SK-N-SH (cell line): ENCODE data around the gene THEM5. TPM values are rescaled to one million over a fixed set of nuclear protein-coding genes. Genes with fewer than 3 reads are reported as not detected.

Source experiments
- CTCF ChIA-PET: fragments of 300-600, 350-600 bp; formaldehyde crosslinking; extraction: SDS; loops from one replicate; lab custom pipeline; 2021; lab: Yijun Ruan, JAX
- POLR2A ChIA-PET: fragments of 350-600 bp; sonication (Branson Sonifier 250); formaldehyde crosslinking; extraction: SDS; loops from one replicate; lab custom pipeline; 2020; ENCODE audit warnings: antibody characterized with exemption, inconsistent platforms; lab: Yijun Ruan, JAX
- DNase-seq: peaks from one replicate; pipeline ENCODE4 v3.0.0; 2012
- H2AFZ ChIP-seq: fragments of 200-600 bp; sonication (generic); 2 replicates; pipeline ENCODE4 v1.8.1; 2016; ENCODE audit warnings: antibody characterized with exemption, mild to moderate bottlenecking, low read depth
- H3F3A ChIP-seq: fragments of 200-600 bp; sonication (generic); replicated peaks from 2 replicates; pipeline ENCODE3; 2016; ENCODE audit warnings: antibody characterized with exemption, mild to moderate bottlenecking; ENCODE audit not compliant: insufficient read depth
- H3K27ac ChIP-seq, 2 experiments: fragments of 200-500 bp in 1 of 2; fragments of 200-600 bp in 1 of 2; sonication (Bioruptor generic) in 1 of 2; sonication (generic), shearing (Covaris generic) in 1 of 2; 2 replicates each; pipeline versions ENCODE4 v1.5.1 to v1.6.1; 2014 to 2016; ENCODE audit warnings: low read depth in 2 of 2, inconsistent platforms in 1 of 2, low read length in 1 of 2, mild to moderate bottlenecking in 1 of 2, mixed read lengths in 1 of 2
- H3K27me3 ChIP-seq: fragments of 200-600 bp; sonication (generic), shearing (Covaris generic); 2 replicates; pipeline ENCODE4 v1.6.1; 2016; ENCODE audit warnings: mixed run types; ENCODE audit not compliant: insufficient read depth
- H3K36me3 ChIP-seq, 2 experiments: fragments of 200-500 bp in 1 of 2; fragments of 200-600 bp in 1 of 2; sonication (Bioruptor generic) in 1 of 2; sonication (generic) in 1 of 2; replicated peaks in 1 of 2; 2 replicates each; pipeline versions ENCODE3 to v1.5.1; 2014 to 2016; ENCODE audit warnings: low read length in 1 of 2, mild to moderate bottlenecking in 1 of 2; ENCODE audit not compliant: insufficient read depth in 2 of 2, control insufficient read depth in 1 of 2
- H3K4me1 ChIP-seq, 2 experiments: fragments of 200-500 bp in 1 of 2; fragments of 200-600 bp in 1 of 2; sonication (Bioruptor generic) in 1 of 2; sonication (generic), shearing (Covaris generic) in 1 of 2; 2 replicates each; pipeline versions ENCODE4 v1.5.1 to v1.6.1; 2014 to 2016; ENCODE audit warnings: low read depth in 1 of 2, low read length in 1 of 2, mixed run types in 1 of 2; ENCODE audit not compliant: insufficient read depth in 2 of 2, control insufficient read depth in 1 of 2
- H3K4me2 ChIP-seq: fragments of 200-600 bp; sonication (generic), shearing (Covaris generic); 2 replicates; pipeline ENCODE4 v1.6.1; 2017; ENCODE audit warnings: mixed run types
- H3K4me3 ChIP-seq, 2 experiments: fragments of 200-500 bp in 1 of 2; fragments of 200-600 bp in 1 of 2; sonication (Bioruptor generic) in 1 of 2; sonication (generic), shearing (Covaris generic) in 1 of 2; 2 replicates each; pipeline versions ENCODE4 v1.5.1 to v1.8.1; 2014 to 2016; ENCODE audit warnings: low read depth in 2 of 2, inconsistent platforms in 1 of 2, low read length in 1 of 2, mild to moderate bottlenecking in 1 of 2, mixed read lengths in 1 of 2, moderate library complexity in 1 of 2
- H3K79me2 ChIP-seq: fragments of 200-600 bp; sonication (generic); 2 replicates; pipeline ENCODE4 v1.8.1; 2017; ENCODE audit warnings: mild to moderate bottlenecking; ENCODE audit not compliant: insufficient read depth
- H3K9ac ChIP-seq: fragments of 200-600 bp; sonication (generic); 2 replicates; pipeline ENCODE4 v1.6.1; 2017; ENCODE audit warnings: mixed run types
- H3K9me2 ChIP-seq: fragments of 200-600 bp; sonication (generic); 2 replicates; pipeline ENCODE4 v1.6.1; 2017; ENCODE audit warnings: mixed run types
- H3K9me3 ChIP-seq: fragments of 200-600 bp; sonication (generic); 2 replicates; pipeline ENCODE4 v1.6.1; 2017; ENCODE audit warnings: mixed run types, mild to moderate bottlenecking, moderate library complexity
- H4K20me1 ChIP-seq: fragments of 200-600 bp; sonication (generic); 2 replicates; pipeline ENCODE4 v1.6.1; 2017; ENCODE audit warnings: mild to moderate bottlenecking, mixed run types; ENCODE audit not compliant: insufficient read depth
- CHD2 ChIP-seq: fragments of 150-350 bp; IDR thresholded peaks from 2 replicates; pipeline ENCODE4 v1.6.1; 2018; ENCODE audit warnings: low read length; ENCODE audit not compliant: partially characterized antibody
- ELF1 ChIP-seq: IDR thresholded peaks from 2 replicates; pipeline ENCODE4 v1.4.0; 2012
- EP300 ChIP-seq, 2 experiments: IDR thresholded peaks; 2 replicates each; pipeline versions ENCODE4 v1.4.0 to v1.6.1; 2012; ENCODE audit warnings: borderline replicate concordance in 1 of 2, low read depth in 1 of 2, low read length in 1 of 2
- FOSL2 ChIP-seq: IDR thresholded peaks from 2 replicates; pipeline ENCODE4 v1.4.0; 2012; ENCODE audit warnings: low read depth, mild to moderate bottlenecking, moderate library complexity, borderline replicate concordance
- FOXM1 ChIP-seq: IDR thresholded peaks from 2 replicates; pipeline ENCODE4 v1.4.0; 2012; ENCODE audit warnings: low read depth, mild to moderate bottlenecking
- GATA2 ChIP-seq: sonication (generic); formaldehyde crosslinking; IDR thresholded peaks from 2 replicates; pipeline ENCODE4 v1.5.0; 2020; ENCODE audit warnings: mild to moderate bottlenecking, missing genetic modification reagents
- MEF2A ChIP-seq: IDR thresholded peaks from 2 replicates; pipeline ENCODE4 v1.4.0; 2012; ENCODE audit warnings: low read depth, borderline replicate concordance
- MXI1 ChIP-seq: IDR thresholded peaks from 2 replicates; pipeline ENCODE4 v1.6.1; 2012; ENCODE audit warnings: mild to moderate bottlenecking, low read depth, low read length, improper control_type of control experiment
- NRF1 ChIP-seq: IDR thresholded peaks from 2 replicates; pipeline ENCODE4 v1.6.1; 2012; ENCODE audit warnings: low read depth, mild to moderate bottlenecking, low read length
- RAD21 ChIP-seq: IDR thresholded peaks from 2 replicates; pipeline ENCODE4 v1.6.1; 2012; ENCODE audit warnings: mild to moderate bottlenecking, low read length
- RFX5 ChIP-seq: IDR thresholded peaks from 2 replicates; pipeline ENCODE4 v1.6.1; 2012; ENCODE audit warnings: mild to moderate bottlenecking, improper control_type of control experiment, low read length
- RXRA ChIP-seq: IDR thresholded peaks from 2 replicates; pipeline ENCODE4 v1.4.0; 2012; ENCODE audit warnings: low read depth, mild to moderate bottlenecking, borderline replicate concordance
- SIN3A ChIP-seq: IDR thresholded peaks from 2 replicates; pipeline ENCODE4 v1.6.1; 2012; ENCODE audit warnings: low read depth, mild to moderate bottlenecking, low read length, moderate library complexity, borderline replicate concordance
- SMC3 ChIP-seq: IDR thresholded peaks from 2 replicates; pipeline ENCODE4 v1.6.1; 2012; ENCODE audit warnings: low read depth, low read length, improper control_type of control experiment
- TCF12 ChIP-seq: IDR thresholded peaks from 2 replicates; pipeline ENCODE4 v1.4.0; 2012
- TEAD4 ChIP-seq: IDR thresholded peaks from 2 replicates; pipeline ENCODE4 v1.4.0; 2012; ENCODE audit warnings: mild to moderate bottlenecking, borderline replicate concordance; ENCODE audit not compliant: insufficient read depth
- WGBS: methylation state at CpG from one replicate; pipeline ENCODE4 v1.1.6; 2017; ENCODE audit warnings: low lambda C conversion rate; 5-methylcytosine and 5-hydroxymethylcytosine counted together
- polyA plus RNA-seq, 3 experiments: library from polyadenylated mRNA; depleted of rRNA; stranded (reverse); fragments of >200 nt; gene quantifications; 2 replicates each; pipeline ENCODE4 v1.2.3, GENCODE V29; 2012
- TF ChIP-seq, protein P1 (sequence below): fragments of 150-350 bp; IDR thresholded peaks from 2 replicates; pipeline ENCODE4 v1.6.1; 2016; ENCODE audit warnings: mild to moderate bottlenecking, low read depth, low read length
- TF ChIP-seq, protein P2 (sequence below): IDR thresholded peaks from 2 replicates; pipeline ENCODE4 v1.4.0; 2012; ENCODE audit warnings: low read depth
- TF ChIP-seq, protein P3 (sequence below): IDR thresholded peaks from 2 replicates; pipeline ENCODE4; 2012
- TF ChIP-seq, protein P4 (sequence below): IDR thresholded peaks from 2 replicates; pipeline ENCODE4 v1.4.0; 2012; ENCODE audit warnings: low read depth, borderline replicate concordance

The THEM5 gene
- polyA plus RNA-seq, 1 of the 3 experiments (the other 2 are of a cell fraction) = not detected

DNA sequence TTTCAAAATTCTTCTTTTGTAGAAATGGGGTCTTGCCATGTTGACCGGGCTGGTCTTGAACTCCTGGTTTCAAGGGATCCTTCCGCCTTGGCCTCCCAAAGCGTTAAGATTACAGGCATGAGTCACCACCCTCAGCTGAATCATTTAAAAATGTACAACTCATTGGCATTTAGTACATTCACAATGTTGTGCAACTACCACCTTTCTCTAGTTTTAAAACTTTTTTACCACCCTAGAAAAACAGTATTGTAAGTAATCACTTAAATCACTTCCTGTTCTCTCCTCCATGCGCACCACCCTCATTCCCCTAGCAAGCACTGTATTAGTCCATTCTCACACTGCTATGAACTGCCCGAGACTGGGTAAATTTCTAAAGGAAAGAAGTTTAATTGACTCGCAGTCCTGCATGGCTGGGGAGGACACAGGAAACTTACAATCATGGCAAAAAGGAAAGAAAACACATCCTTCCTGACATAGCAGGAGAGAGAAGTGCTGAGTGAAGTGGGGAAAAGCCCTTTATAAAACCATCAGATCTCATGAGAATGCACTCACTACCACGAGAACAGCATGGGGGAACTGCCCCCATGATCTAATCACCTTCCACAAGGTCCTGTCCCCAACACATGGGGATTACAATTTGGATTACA, 14.4 kb upstream of the THEM5 start:
- Histone ChIP-seq H4K20me1 (no peaks in the 10 kb centered on the region), H3K9ac (no peak overlapping the region), H3K9me3 (no peaks in the 10 kb centered on the region), H2AFZ (no peak overlapping the region), H3K4me1 (no peaks in the 10 kb centered on the region), H3K4me3 (no peak overlapping the region), H3K36me3 (no peaks in the 10 kb centered on the region), H3K27ac (no peak overlapping the region), H3K9me2 (no peaks in the 10 kb centered on the region), H3F3A (no peaks in the 10 kb centered on the region), H3K4me2 (no peak overlapping the region), H3K79me2 (no peaks in the 10 kb centered on the region), H3K27me3 (no peaks in the 10 kb centered on the region)
- ChIA-PET CTCF (interaction anchor here (0.7 to 1.2 kb wide), 2 partner anchors 14 to 32 kb away, joined by 3 read pairs; no protein-coding TSS in a partner anchor), POLR2A (no interaction called here)
- TF ChIP-seq CHD2 (no peak), RFX5 (no peak), FOSL2 (0 out of 2 replicates have a peak, but pooled peaks have one; percentile 3)
- 68% methylated on average over 7 of the region's 7 CpGs for WGBS
- DNase-seq = no peak

DNA sequence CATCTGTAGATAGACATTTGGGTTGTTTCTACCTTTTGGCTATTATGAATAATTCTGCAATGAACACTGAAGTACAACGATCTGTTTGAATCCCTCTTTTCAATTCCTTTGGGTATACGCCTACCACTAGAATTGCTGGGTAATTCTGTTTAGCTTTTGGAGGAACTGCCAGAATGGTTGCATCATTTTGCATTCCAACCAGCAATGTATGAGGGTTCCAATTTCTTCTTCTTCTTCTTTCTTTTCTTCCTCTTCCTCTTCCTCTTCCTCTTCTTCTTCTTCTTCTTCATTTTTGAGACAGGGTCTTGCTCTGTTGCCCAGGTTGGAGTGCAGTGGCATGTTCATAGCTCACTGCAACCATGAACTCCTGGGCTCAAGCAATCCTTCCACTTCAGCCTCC, 13.8 kb upstream of the THEM5 start:
- H3K4me3 ChIP-seq = no peak overlapping the region
- H3K79me2 ChIP-seq = no peaks in the 10 kb centered on the region
- H3K36me3 ChIP-seq = no peaks in the 10 kb centered on the region
- no peak overlapping the region for H3K4me2 ChIP-seq
- H3K27me3 ChIP-seq = no peaks in the 10 kb centered on the region
- no peak for DNase-seq
- H2AFZ ChIP-seq = no peak overlapping the region
- 86% methylated on average over 2 of the region's 2 CpGs for WGBS
- H3K9me2 ChIP-seq = no peaks in the 10 kb centered on the region
- no peak for TF ChIP-seq EP300 (IDR thresholded peaks at IDR 0.05; ENCODE audit: borderline replicate concordance in 1 of 2, low read depth in 1 of 2, low read length in 1 of 2)
- TF ChIP-seq CHD2 = no peak
- TF ChIP-seq GATA2 (CRISPR knock-in tag) = no peak
- TF ChIP-seq TEAD4 = no peak
- no peak for TF ChIP-seq SMC3
- TF ChIP-seq RXRA = no peak
- TF ChIP-seq RFX5 = no peak
- TF ChIP-seq ELF1 = no peak
- no peak for TF ChIP-seq NRF1
- CTCF ChIA-PET = interaction anchor here (0.7 to 1.7 kb wide), 2 partner anchors 15 to 36 kb away, joined by 3 to 4 read pairs; no protein-coding TSS in a partner anchor
- no peak overlapping the region for H3K27ac ChIP-seq
- no peak overlapping the region for H3K9ac ChIP-seq
- POLR2A ChIA-PET = no interaction called here
- H3K9me3 ChIP-seq = no peaks in the 10 kb centered on the region
- H4K20me1 ChIP-seq = no peaks in the 10 kb centered on the region
- no peaks in the 10 kb centered on the region for H3F3A ChIP-seq
- no peaks in the 10 kb centered on the region for H3K4me1 ChIP-seq

DNA sequence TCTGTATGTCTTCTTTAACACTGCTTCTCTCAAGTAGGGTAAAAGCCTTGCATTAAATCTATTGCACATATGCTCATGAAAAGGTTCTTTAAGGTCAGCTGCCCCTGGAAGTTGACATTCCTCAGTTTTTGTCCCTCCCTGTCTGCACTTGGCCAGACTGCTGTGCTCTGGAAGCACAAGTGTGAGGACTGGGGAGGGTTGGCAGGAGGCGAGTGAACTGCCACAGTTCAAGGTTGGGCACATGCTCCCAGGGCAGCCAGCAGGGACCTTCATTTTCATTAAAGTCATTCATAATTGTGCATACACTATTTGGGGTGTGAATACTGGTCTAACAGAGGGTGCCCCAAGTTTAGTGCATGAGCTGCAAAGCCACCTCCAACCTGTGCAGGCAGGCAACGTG, 10.9 kb upstream of the THEM5 start:
- no peak overlapping the region for H3K4me3 ChIP-seq
- no peaks in the 10 kb centered on the region for H3K9me2 ChIP-seq
- no peaks in the 10 kb centered on the region for H4K20me1 ChIP-seq
- H3F3A ChIP-seq = no peaks in the 10 kb centered on the region
- H3K4me2 ChIP-seq = no peak overlapping the region
- H3K4me1 ChIP-seq = no peaks in the 10 kb centered on the region; a peak in 1 of 4 replicates
- WGBS = 48% methylated on average over 2 of the region's 2 CpGs
- no peaks in the 10 kb centered on the region for H3K79me2 ChIP-seq
- no peaks in the 10 kb centered on the region for H3K36me3 ChIP-seq
- ChIA-PET POLR2A (no interaction called here), CTCF (interaction anchor here (1.0 kb wide), 1 partner anchor 17 kb away, joined by 3 read pairs; no protein-coding TSS in a partner anchor)
- H3K9ac ChIP-seq = no peak overlapping the region
- H3K27me3 ChIP-seq = no peaks in the 10 kb centered on the region
- H3K9me3 ChIP-seq = no peaks in the 10 kb centered on the region
- DNase-seq = no peak
- H2AFZ ChIP-seq = no peak overlapping the region
- no peak overlapping the region for H3K27ac ChIP-seq
- TF ChIP-seq SIN3A (no peak), FOXM1 (no peak), RFX5 (no peak), TCF12 (no peak), MEF2A (no peak), RAD21 (no peak), RXRA (no peak), MXI1 (no peak), FOSL2 (no peak)
- TF ChIP-seq, protein P1, sequence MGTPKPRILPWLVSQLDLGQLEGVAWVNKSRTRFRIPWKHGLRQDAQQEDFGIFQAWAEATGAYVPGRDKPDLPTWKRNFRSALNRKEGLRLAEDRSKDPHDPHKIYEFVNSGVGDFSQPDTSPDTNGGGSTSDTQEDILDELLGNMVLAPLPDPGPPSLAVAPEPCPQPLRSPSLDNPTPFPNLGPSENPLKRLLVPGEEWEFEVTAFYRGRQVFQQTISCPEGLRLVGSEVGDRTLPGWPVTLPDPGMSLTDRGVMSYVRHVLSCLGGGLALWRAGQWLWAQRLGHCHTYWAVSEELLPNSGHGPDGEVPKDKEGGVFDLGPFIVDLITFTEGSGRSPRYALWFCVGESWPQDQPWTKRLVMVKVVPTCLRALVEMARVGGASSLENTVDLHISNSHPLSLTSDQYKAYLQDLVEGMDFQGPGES = no peak
- TF ChIP-seq, protein P2, sequence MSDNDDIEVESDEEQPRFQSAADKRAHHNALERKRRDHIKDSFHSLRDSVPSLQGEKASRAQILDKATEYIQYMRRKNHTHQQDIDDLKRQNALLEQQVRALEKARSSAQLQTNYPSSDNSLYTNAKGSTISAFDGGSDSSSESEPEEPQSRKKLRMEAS = no peak
- TF ChIP-seq, protein P3, sequence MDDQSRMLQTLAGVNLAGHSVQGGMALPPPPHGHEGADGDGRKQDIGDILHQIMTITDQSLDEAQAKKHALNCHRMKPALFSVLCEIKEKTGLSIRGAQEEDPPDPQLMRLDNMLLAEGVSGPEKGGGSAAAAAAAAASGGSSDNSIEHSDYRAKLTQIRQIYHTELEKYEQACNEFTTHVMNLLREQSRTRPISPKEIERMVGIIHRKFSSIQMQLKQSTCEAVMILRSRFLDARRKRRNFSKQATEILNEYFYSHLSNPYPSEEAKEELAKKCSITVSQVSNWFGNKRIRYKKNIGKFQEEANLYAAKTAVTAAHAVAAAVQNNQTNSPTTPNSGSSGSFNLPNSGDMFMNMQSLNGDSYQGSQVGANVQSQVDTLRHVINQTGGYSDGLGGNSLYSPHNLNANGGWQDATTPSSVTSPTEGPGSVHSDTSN = no peak
- TF ChIP-seq, protein P4, sequence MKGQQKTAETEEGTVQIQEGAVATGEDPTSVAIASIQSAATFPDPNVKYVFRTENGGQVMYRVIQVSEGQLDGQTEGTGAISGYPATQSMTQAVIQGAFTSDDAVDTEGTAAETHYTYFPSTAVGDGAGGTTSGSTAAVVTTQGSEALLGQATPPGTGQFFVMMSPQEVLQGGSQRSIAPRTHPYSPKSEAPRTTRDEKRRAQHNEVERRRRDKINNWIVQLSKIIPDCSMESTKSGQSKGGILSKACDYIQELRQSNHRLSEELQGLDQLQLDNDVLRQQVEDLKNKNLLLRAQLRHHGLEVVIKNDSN = no peak
